A673 (cell line): Measurements from ENCODE around the gene PF4V1.
"Not testable (repeated sequence)": the region's sequence is repeated elsewhere in the genome, so short reads cannot be mapped to it uniquely, and the experiment has no call there.

Source experiments
- CTCF ChIP-seq: fragments of 300-800, 200-600 bp; sonication (generic); conservative IDR thresholded peaks from 2 replicates; pipeline ENCODE4 v1.5.1; 2017; ENCODE audit warnings: low read depth, mild to moderate bottlenecking, antibody characterized with exemption, low read length, moderate library complexity, mixed read lengths
- EZH2 ChIP-seq: fragments of 200-600 bp; sonication (generic); IDR thresholded peaks from 2 replicates; pipeline ENCODE4 v1.6.1; 2017; ENCODE audit warnings: borderline replicate concordance, low read depth, mild to moderate bottlenecking, mixed read lengths, antibody characterized with exemption, low read length; ENCODE audit not compliant: poor library complexity, severe bottlenecking

- TF ChIP-seq CTCF, EZH2: not testable (repeated sequence)
Measured at GRCh38 chr4:73899338-73899737, 46.2 kb downstream of the PF4V1 start.
